ENCODE results near the gene PNPLA3.
A peak's percentile ranks its signal among the peaks of the same experiment; 100 is the strongest.

The PNPLA3 gene

GRCh38 chr22:43923191-43923590 lies 414 bp upstream of the PNPLA3 start:
- DNase-seq = peak; percentile 64

- DNase-seq = no peak
Measured at GRCh38 chr22:43924877-43925276, 1.3 kb downstream of the PNPLA3 start.

GRCh38 chr22:43925433-43926348 lies 2.1 kb downstream of the PNPLA3 start:
- DNase-seq = no peak

- no peak for DNase-seq
Measured at GRCh38 chr22:43926349-43926710, 2.7 kb downstream of the PNPLA3 start.

- no peak for DNase-seq
Measured at GRCh38 chr22:43928468-43928867, 4.9 kb downstream of the PNPLA3 start.

GRCh38 chr22:43928908-43929307 lies 5.3 kb downstream of the PNPLA3 start:
- no peak for DNase-seq

- no peak for DNase-seq
Measured at GRCh38 chr22:43931771-43932170, 8.2 kb downstream of the PNPLA3 start.

GRCh38 chr22:43941449-43941848 lies 17.8 kb downstream of the PNPLA3 start:
- no peak for DNase-seq

- no peak for DNase-seq
Measured at GRCh38 chr22:43944670-43945430, 21.2 kb downstream of the PNPLA3 start.

- DNase-seq = peak; percentile 36
Measured at GRCh38 chr22:43945632-43946383, 22.2 kb downstream of the PNPLA3 start.

GRCh38 chr22:43946384-43946667 lies 22.7 kb downstream of the PNPLA3 start:
- no peak for DNase-seq

- DNase-seq = no peak
Measured at GRCh38 chr22:43948836-43949406, 25.3 kb downstream of the PNPLA3 start.

GRCh38 chr22:43951391-43951790 lies 27.8 kb downstream of the PNPLA3 start:
- DNase-seq = no peak

- DNase-seq = no peak
Measured at GRCh38 chr22:43951966-43952365, 28.4 kb downstream of the PNPLA3 start.

GRCh38 chr22:43953988-43954785 lies 30.6 kb downstream of the PNPLA3 start:
- DNase-seq = no peak

- peak; percentile 87 for DNase-seq
Measured at GRCh38 chr22:43955040-43955882, 31.7 kb downstream of the PNPLA3 start, which contains the start of gene SAMM50. Gene SAMM50, plus strand, starts transcription at chr22:43955442. Its CDS starts 136 bp downstream, at chr22:43955578.

GRCh38 chr22:43955883-43956782 lies 32.5 kb downstream of the PNPLA3 start:
- DNase-seq = no peak

GRCh38 chr22:43956805-43957463 lies 33.3 kb downstream of the PNPLA3 start:
- no peak for DNase-seq

GRCh38 chr22:43957871-43958270 lies 34.3 kb downstream of the PNPLA3 start:
- DNase-seq = no peak
